Measurements from ENCODE around the gene FBN1.

DNA sequence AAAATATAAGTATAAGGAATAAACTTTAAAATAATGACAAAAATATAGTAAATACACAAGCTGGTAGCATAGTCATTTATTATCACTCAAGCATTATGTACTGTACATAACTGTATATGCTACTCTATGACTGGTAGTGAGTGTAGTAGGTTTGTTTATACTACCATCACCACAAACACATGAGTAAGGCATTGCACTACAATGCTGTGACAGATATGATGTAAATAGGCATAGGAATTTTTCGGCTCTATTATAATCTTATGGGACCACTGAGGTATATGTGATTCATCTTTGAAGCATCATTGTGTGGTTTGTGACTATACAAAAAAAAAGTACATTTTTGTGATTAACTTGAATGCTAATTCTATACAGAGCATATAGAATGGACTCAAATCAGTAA, 35.3 kb upstream of the FBN1 start:
- TF ChIP-seq, protein P1, sequence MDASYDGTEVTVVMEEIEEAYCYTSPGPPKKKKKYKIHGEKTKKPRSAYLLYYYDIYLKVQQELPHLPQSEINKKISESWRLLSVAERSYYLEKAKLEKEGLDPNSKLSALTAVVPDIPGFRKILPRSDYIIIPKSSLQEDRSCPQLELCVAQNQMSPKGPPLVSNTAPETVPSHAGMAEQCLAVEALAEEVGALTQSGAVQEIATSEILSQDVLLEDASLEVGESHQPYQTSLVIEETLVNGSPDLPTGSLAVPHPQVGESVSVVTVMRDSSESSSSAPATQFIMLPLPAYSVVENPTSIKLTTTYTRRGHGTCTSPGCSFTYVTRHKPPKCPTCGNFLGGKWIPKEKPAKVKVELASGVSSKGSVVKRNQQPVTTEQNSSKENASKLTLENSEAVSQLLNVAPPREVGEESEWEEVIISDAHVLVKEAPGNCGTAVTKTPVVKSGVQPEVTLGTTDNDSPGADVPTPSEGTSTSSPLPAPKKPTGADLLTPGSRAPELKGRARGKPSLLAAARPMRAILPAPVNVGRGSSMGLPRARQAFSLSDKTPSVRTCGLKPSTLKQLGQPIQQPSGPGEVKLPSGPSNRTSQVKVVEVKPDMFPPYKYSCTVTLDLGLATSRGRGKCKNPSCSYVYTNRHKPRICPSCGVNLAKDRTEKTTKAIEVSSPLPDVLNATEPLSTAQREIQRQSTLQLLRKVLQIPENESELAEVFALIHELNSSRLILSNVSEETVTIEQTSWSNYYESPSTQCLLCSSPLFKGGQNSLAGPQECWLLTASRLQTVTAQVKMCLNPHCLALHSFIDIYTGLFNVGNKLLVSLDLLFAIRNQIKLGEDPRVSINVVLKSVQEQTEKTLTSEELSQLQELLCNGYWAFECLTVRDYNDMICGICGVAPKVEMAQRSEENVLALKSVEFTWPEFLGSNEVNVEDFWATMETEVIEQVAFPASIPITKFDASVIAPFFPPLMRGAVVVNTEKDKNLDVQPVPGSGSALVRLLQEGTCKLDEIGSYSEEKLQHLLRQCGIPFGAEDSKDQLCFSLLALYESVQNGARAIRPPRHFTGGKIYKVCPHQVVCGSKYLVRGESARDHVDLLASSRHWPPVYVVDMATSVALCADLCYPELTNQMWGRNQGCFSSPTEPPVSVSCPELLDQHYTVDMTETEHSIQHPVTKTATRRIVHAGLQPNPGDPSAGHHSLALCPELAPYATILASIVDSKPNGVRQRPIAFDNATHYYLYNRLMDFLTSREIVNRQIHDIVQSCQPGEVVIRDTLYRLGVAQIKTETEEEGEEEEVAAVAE (CRISPR knock-in tag; IDR thresholded peaks at IDR 0.05; ENCODE audit: borderline replicate concordance), result no peak
- TF ChIP-seq MYNN (CRISPR knock-in tag; IDR thresholded peaks at IDR 0.05; ENCODE audit: low read depth), result no peak
- TF ChIP-seq ZNF619 (CRISPR knock-in tag; IDR thresholded peaks at IDR 0.05), result no peak
- no peak for TF ChIP-seq NAIF1 (CRISPR knock-in tag; IDR thresholded peaks at IDR 0.05; ENCODE audit: borderline replicate concordance)
- TF ChIP-seq, protein P2, sequence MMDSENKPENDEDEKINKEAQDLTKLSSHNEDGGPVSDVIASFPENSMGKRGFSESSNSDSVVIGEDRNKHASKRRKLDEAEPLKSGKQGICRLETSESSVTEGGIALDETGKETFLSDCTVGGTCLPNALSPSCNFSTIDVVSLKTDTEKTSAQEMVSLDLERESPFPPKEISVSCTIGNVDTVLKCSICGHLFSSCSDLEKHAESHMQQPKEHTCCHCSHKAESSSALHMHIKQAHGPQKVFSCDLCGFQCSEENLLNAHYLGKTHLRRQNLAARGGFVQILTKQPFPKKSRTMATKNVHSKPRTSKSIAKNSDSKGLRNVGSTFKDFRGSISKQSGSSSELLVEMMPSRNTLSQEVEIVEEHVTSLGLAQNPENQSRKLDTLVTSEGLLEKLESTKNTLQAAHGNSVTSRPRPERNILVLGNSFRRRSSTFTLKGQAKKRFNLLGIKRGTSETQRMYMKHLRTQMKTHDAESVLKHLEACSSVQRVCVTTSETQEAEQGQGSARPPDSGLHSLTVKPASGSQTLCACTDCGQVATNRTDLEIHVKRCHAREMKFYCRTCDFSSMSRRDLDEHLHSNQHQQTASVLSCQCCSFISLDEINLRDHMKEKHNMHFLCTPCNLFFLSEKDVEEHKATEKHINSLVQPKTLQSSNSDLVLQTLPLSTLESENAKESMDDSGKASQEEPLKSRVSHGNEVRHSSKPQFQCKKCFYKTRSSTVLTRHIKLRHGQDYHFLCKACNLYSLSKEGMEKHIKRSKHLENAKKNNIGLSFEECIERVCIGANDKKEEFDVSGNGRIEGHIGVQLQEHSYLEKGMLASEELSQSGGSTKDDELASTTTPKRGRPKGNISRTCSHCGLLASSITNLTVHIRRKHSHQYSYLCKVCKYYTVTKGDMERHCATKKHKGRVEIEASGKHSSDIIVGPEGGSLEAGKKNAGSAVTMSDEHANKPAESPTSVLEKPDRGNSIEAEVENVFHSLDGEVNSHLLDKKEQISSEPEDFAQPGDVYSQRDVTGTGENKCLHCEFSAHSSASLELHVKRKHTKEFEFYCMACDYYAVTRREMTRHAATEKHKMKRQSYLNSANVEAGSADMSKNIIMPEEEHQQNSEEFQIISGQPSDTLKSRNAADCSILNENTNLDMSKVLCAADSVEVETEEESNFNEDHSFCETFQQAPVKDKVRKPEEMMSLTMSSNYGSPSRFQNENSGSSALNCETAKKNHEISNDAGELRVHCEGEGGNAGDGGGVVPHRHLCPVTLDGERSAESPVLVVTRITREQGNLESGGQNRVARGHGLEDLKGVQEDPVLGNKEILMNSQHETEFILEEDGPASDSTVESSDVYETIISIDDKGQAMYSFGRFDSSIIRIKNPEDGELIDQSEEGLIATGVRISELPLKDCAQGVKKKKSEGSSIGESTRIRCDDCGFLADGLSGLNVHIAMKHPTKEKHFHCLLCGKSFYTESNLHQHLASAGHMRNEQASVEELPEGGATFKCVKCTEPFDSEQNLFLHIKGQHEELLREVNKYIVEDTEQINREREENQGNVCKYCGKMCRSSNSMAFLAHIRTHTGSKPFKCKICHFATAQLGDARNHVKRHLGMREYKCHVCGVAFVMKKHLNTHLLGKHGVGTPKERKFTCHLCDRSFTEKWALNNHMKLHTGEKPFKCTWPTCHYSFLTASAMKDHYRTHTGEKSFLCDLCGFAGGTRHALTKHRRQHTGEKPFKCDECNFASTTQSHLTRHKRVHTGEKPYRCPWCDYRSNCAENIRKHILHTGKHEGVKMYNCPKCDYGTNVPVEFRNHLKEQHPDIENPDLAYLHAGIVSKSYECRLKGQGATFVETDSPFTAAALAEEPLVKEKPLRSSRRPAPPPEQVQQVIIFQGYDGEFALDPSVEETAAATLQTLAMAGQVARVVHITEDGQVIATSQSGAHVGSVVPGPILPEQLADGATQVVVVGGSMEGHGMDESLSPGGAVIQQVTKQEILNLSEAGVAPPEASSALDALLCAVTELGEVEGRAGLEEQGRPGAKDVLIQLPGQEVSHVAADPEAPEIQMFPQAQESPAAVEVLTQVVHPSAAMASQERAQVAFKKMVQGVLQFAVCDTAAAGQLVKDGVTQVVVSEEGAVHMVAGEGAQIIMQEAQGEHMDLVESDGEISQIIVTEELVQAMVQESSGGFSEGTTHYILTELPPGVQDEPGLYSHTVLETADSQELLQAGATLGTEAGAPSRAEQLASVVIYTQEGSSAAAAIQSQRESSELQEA (CRISPR knock-in tag; IDR thresholded peaks at IDR 0.05; ENCODE audit: not compliant biosample characterization), result no peak
- no peak for TF ChIP-seq CEBPB (IDR thresholded peaks at IDR 0.05; ENCODE audit: borderline replicate concordance, low read depth, low read length)
- TF ChIP-seq ZNF225 (CRISPR knock-in tag; IDR thresholded peaks at IDR 0.05), result no peak
- TF ChIP-seq ZNF460 (CRISPR knock-in tag; IDR thresholded peaks at IDR 0.05; ENCODE audit: borderline replicate concordance), result no peak
- TF ChIP-seq ZNF335 (CRISPR knock-in tag; IDR thresholded peaks at IDR 0.05), result no peak
- TF ChIP-seq POLR2A (IDR thresholded peaks at IDR 0.05; ENCODE audit: insufficient read depth in 1 of 2, low read depth in 2 of 2, low read length in 2 of 2), result no peak
- TF ChIP-seq ZNF12 (CRISPR knock-in tag; IDR thresholded peaks at IDR 0.05), result no peak
- no peak for TF ChIP-seq FIP1L1 (IDR thresholded peaks at IDR 0.05; ENCODE audit: borderline replicate concordance, insufficient read depth, low read depth, low read length)
- TF ChIP-seq YY1 (IDR thresholded peaks at IDR 0.05; ENCODE audit: insufficient read depth, insufficient replicate concordance, low read depth, low read length), result no peak
